IMR-90 (cell line): ENCODE measurements around the gene IQCE.

Source experiments
- BHLHE40 ChIP-seq: fragments of 150-350 bp; IDR thresholded peaks from 2 replicates; pipeline ENCODE4 v1.6.1; 2016; ENCODE audit warnings: mild to moderate bottlenecking, low read depth, low read length
- POLR2A ChIP-seq: IDR thresholded peaks from 2 replicates; pipeline ENCODE4 v1.6.1; 2012; ENCODE audit warnings: mild to moderate bottlenecking, low read depth, low read length
- RAD21 ChIP-seq: IDR thresholded peaks from 2 replicates; pipeline ENCODE4 v1.6.1; 2012; ENCODE audit warnings: low read length, improper control_type of control experiment
- RCOR1 ChIP-seq: IDR thresholded peaks from 2 replicates; pipeline ENCODE4 v1.6.1; 2012; ENCODE audit warnings: mild to moderate bottlenecking, low read length, improper control_type of control experiment; ENCODE audit not compliant: insufficient replicate concordance
- SMC3 ChIP-seq: fragments of 150-350 bp; IDR thresholded peaks from 2 replicates; pipeline ENCODE4 v1.6.1; 2016; ENCODE audit warnings: low read depth, mild to moderate bottlenecking, antibody characterized with exemption, low read length, moderate library complexity
- TF ChIP-seq, protein P1 (sequence below): conservative IDR thresholded peaks from 2 replicates; pipeline ENCODE4 v1.5.1; 2012; ENCODE audit warnings: mild to moderate bottlenecking, low read depth, low read length, improper control_type of control experiment

GRCh38 chr7:2601065-2601464 lies 42.3 kb downstream of the IQCE start:
- TF ChIP-seq, protein P1, sequence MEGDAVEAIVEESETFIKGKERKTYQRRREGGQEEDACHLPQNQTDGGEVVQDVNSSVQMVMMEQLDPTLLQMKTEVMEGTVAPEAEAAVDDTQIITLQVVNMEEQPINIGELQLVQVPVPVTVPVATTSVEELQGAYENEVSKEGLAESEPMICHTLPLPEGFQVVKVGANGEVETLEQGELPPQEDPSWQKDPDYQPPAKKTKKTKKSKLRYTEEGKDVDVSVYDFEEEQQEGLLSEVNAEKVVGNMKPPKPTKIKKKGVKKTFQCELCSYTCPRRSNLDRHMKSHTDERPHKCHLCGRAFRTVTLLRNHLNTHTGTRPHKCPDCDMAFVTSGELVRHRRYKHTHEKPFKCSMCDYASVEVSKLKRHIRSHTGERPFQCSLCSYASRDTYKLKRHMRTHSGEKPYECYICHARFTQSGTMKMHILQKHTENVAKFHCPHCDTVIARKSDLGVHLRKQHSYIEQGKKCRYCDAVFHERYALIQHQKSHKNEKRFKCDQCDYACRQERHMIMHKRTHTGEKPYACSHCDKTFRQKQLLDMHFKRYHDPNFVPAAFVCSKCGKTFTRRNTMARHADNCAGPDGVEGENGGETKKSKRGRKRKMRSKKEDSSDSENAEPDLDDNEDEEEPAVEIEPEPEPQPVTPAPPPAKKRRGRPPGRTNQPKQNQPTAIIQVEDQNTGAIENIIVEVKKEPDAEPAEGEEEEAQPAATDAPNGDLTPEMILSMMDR: no peak
- TF ChIP-seq RAD21: no peak
- no peak for TF ChIP-seq POLR2A
- TF ChIP-seq BHLHE40: no peak
- no peak for TF ChIP-seq RCOR1
- TF ChIP-seq SMC3: no peak
